HG03139 (cell line): ENCODE results near the gene MRAP.

Source experiments
- ATAC-seq: cut with Tn5 transposase; IDR thresholded peaks from one replicate; pipeline ENCODE4 v1.9.1; 2021; ENCODE audit not compliant: unreplicated experiment

MRAP gene

GRCh38 chr21:32347977-32348376 is 49.3 kb downstream of the MRAP start:
- no peak for ATAC-seq

- no peak for ATAC-seq
Measured at GRCh38 chr21:32348604-32349332, 50.1 kb downstream of the MRAP start.

GRCh38 chr21:32349333-32349944 is 50.8 kb downstream of the MRAP start:
- no peak for ATAC-seq

GRCh38 chr21:32350211-32350980 is 51.7 kb downstream of the MRAP start:
- no peak for ATAC-seq

- ATAC-seq = no peak
Measured at GRCh38 chr21:32350981-32351380, 52.3 kb downstream of the MRAP start.

- ATAC-seq = no peak
Measured at GRCh38 chr21:32351428-32351827, 52.8 kb downstream of the MRAP start.

GRCh38 chr21:32352526-32352925 is 53.9 kb downstream of the MRAP start:
- no peak for ATAC-seq

GRCh38 chr21:32353002-32353711 is 54.5 kb downstream of the MRAP start:
- ATAC-seq = no peak

- no peak for ATAC-seq
Measured at GRCh38 chr21:32356874-32357395, 58.3 kb downstream of the MRAP start.

- ATAC-seq = no peak
Measured at GRCh38 chr21:32359719-32360260, 61.1 kb downstream of the MRAP start.

GRCh38 chr21:32360401-32360975 is 61.8 kb downstream of the MRAP start:
- ATAC-seq = no peak
